ENCODE data around the gene ABL1.

Gene ABL1

GRCh38 chr9:130874783-130875182, 39.7 kb downstream of the ABL1 start:
- DNase-seq (ENCODE audit: low read depth) = no peak
- H3K4me3 ChIP-seq (ENCODE audit: low read length) = no peak overlapping the region
- TF ChIP-seq CTCF (conservative IDR thresholded peaks at IDR 0.05; ENCODE audit: low read depth, low read length) = no peak

- no peak for DNase-seq (ENCODE audit: low read depth)
- no peak overlapping the region for H3K4me3 ChIP-seq (ENCODE audit: low read length)
- no peak for TF ChIP-seq CTCF (conservative IDR thresholded peaks at IDR 0.05; ENCODE audit: low read depth, low read length)
Observed at GRCh38 chr9:130877300-130877699, 42.2 kb downstream of the ABL1 start.

GRCh38 chr9:130878295-130878694, 43.2 kb downstream of the ABL1 start:
- DNase-seq (ENCODE audit: low read depth) = no peak
- TF ChIP-seq CTCF (conservative IDR thresholded peaks at IDR 0.05; ENCODE audit: low read depth, low read length) = no peak
- H3K4me3 ChIP-seq (ENCODE audit: low read length) = no peak overlapping the region

- no peak for TF ChIP-seq CTCF (conservative IDR thresholded peaks at IDR 0.05; ENCODE audit: low read depth, low read length)
- DNase-seq (ENCODE audit: low read depth) = no peak
- no peak overlapping the region for H3K4me3 ChIP-seq (ENCODE audit: low read length)
Observed at GRCh38 chr9:130879863-130880411, 44.9 kb downstream of the ABL1 start.

GRCh38 chr9:130880599-130881220, 45.7 kb downstream of the ABL1 start:
- no peak for TF ChIP-seq CTCF (conservative IDR thresholded peaks at IDR 0.05; ENCODE audit: low read depth, low read length)
- no peak overlapping the region for H3K4me3 ChIP-seq (ENCODE audit: low read length)
- DNase-seq (ENCODE audit: low read depth) = no peak

GRCh38 chr9:130881516-130881915, 46.5 kb downstream of the ABL1 start:
- no peak for DNase-seq (ENCODE audit: low read depth)
- H3K4me3 ChIP-seq (ENCODE audit: low read length) = no peak overlapping the region
- TF ChIP-seq CTCF (conservative IDR thresholded peaks at IDR 0.05; ENCODE audit: low read depth, low read length) = no peak

- no peak for TF ChIP-seq CTCF (conservative IDR thresholded peaks at IDR 0.05; ENCODE audit: low read depth, low read length)
- no peak for DNase-seq (ENCODE audit: low read depth)
- no peak overlapping the region for H3K4me3 ChIP-seq (ENCODE audit: low read length)
Observed at GRCh38 chr9:130882696-130883225, 47.7 kb downstream of the ABL1 start.
